ENCODE data around the gene CRYGB.

DNA sequence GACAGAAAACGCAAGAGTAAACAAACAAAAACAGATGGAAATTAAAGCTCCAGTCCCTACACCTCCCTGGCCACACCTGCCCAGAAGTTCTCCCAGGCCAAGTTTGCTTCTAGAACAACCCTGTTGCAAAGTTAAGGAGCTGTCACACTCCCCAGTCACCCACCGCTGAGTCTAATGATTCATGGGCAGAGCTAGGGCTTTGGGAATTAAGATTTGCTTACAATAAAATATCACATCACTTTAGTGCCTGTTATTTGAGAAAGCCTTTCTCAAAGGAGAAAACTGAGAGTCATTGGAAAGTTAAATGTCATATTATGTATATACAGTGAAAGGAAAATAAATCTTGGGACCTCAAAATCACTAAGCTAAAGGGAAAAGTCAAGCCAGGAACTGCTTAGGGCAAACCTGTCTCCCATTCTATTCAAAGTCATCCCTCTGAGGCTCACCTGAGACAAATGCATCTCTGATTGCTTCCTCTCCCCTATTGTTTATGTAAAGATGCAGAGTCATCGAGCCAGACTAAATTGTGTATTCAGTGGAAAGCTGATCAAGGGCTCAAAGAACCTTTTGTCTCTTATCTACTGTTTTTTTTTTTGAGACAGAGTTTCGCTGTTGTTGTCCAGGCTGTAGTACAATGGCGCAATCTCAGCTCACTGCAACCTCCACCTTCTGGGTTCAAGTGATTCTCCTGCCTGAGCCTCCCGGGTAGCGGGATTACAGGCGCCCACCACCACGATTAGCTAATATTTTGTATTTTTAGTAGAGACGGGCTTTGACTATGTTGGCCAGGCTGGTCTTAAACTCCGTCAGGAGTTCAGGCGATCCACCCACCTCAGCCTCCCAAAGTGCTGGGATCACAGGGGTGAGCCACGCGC is 2.8 kb downstream of the CRYGB start:
- TF ChIP-seq EP300 (IDR thresholded peaks at IDR 0.05) (no peak), POLR2AphosphoS5 (IDR thresholded peaks at IDR 0.05) (no peak), POLR2A (IDR thresholded peaks at IDR 0.05) (no peak)
- TF ChIP-seq, protein P1, sequence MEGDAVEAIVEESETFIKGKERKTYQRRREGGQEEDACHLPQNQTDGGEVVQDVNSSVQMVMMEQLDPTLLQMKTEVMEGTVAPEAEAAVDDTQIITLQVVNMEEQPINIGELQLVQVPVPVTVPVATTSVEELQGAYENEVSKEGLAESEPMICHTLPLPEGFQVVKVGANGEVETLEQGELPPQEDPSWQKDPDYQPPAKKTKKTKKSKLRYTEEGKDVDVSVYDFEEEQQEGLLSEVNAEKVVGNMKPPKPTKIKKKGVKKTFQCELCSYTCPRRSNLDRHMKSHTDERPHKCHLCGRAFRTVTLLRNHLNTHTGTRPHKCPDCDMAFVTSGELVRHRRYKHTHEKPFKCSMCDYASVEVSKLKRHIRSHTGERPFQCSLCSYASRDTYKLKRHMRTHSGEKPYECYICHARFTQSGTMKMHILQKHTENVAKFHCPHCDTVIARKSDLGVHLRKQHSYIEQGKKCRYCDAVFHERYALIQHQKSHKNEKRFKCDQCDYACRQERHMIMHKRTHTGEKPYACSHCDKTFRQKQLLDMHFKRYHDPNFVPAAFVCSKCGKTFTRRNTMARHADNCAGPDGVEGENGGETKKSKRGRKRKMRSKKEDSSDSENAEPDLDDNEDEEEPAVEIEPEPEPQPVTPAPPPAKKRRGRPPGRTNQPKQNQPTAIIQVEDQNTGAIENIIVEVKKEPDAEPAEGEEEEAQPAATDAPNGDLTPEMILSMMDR (IDR thresholded peaks at IDR 0.05) = no peak
